IPS-11a (cell line): ENCODE data around the gene ATG10.

Source experiments
- H3K4me3 ChIP-seq: one replicate; pipeline ENCODE4 v1.5.1; 2013; ENCODE audit warnings: low read depth, low read length, control low read depth

Gene ATG10

GRCh38 chr5:82163452-82164175 lies 191.8 kb downstream of the ATG10 start:
- no peak overlapping the region for H3K4me3 ChIP-seq

- H3K4me3 ChIP-seq: no peak overlapping the region
Measured at GRCh38 chr5:82164176-82164976, 192.6 kb downstream of the ATG10 start.

GRCh38 chr5:82164977-82165713 lies 193.3 kb downstream of the ATG10 start:
- no peak overlapping the region for H3K4me3 ChIP-seq

- no peak overlapping the region for H3K4me3 ChIP-seq
Measured at GRCh38 chr5:82165740-82166530, 194.1 kb downstream of the ATG10 start.

- no peak overlapping the region for H3K4me3 ChIP-seq
Measured at GRCh38 chr5:82167372-82167935, 195.6 kb downstream of the ATG10 start.

GRCh38 chr5:82168294-82168693 lies 196.5 kb downstream of the ATG10 start:
- no peak overlapping the region for H3K4me3 ChIP-seq

GRCh38 chr5:82169892-82170291 lies 198.1 kb downstream of the ATG10 start:
- H3K4me3 ChIP-seq: no peak overlapping the region

- H3K4me3 ChIP-seq: no peak overlapping the region
Measured at GRCh38 chr5:82174128-82174918, 202.5 kb downstream of the ATG10 start.

- H3K4me3 ChIP-seq: no peak overlapping the region
Measured at GRCh38 chr5:82174919-82175219, 203.0 kb downstream of the ATG10 start.

GRCh38 chr5:82176115-82176814 lies 204.4 kb downstream of the ATG10 start:
- no peak overlapping the region for H3K4me3 ChIP-seq

GRCh38 chr5:82178378-82178777 lies 206.6 kb downstream of the ATG10 start:
- H3K4me3 ChIP-seq: no peak overlapping the region

- no peak overlapping the region for H3K4me3 ChIP-seq
Measured at GRCh38 chr5:82182662-82183061, 210.8 kb downstream of the ATG10 start.

GRCh38 chr5:82183828-82184227 lies 212.0 kb downstream of the ATG10 start:
- H3K4me3 ChIP-seq: no peak overlapping the region

GRCh38 chr5:82185851-82186250 lies 214.0 kb downstream of the ATG10 start:
- no peak overlapping the region for H3K4me3 ChIP-seq

- H3K4me3 ChIP-seq: no peak overlapping the region
Measured at GRCh38 chr5:82197550-82197949, 225.7 kb downstream of the ATG10 start.

GRCh38 chr5:82204567-82204966 lies 232.7 kb downstream of the ATG10 start:
- H3K4me3 ChIP-seq: no peak overlapping the region

- H3K4me3 ChIP-seq: no peak overlapping the region
Measured at GRCh38 chr5:82205005-82205404, 233.2 kb downstream of the ATG10 start.

- H3K4me3 ChIP-seq: no peak overlapping the region
Measured at GRCh38 chr5:82208371-82208770, 236.5 kb downstream of the ATG10 start.

- no peak overlapping the region for H3K4me3 ChIP-seq
Measured at GRCh38 chr5:82211855-82212572, 240.2 kb downstream of the ATG10 start.
